SU-DHL-6 (cell line): Measurements from ENCODE around the gene LRRC75A.
A peak's percentile ranks its signal among the peaks of the same experiment; 100 is the strongest.

ENCODE experiments used
- H2AFZ ChIP-seq: fragments of 200-600 bp; sonication (generic); 2 replicates; pipeline ENCODE4 v1.6.1; 2014; ENCODE audit warnings: low read depth, mild to moderate bottlenecking, moderate library complexity, mixed read lengths, antibody characterized with exemption, low read length; ENCODE audit not compliant: severe bottlenecking
- H3F3A ChIP-seq: fragments of 200-600 bp; shearing (Covaris generic); 2 replicates; pipeline ENCODE4 v1.6.0; 2016; ENCODE audit warnings: antibody characterized with exemption, mild to moderate bottlenecking; ENCODE audit not compliant: insufficient read depth
- H3K27ac ChIP-seq: fragments of 200-600 bp; sonication (generic); 2 replicates; pipeline ENCODE4 v1.5.1; 2016; ENCODE audit warnings: low read depth, mild to moderate bottlenecking, low read length, moderate library complexity, mixed read lengths
- H3K27me3 ChIP-seq: fragments of 200-600 bp; sonication (generic), shearing (Covaris generic); 2 replicates; pipeline ENCODE4 v1.6.0; 2014; ENCODE audit warnings: mild to moderate bottlenecking, low read length
- H3K36me3 ChIP-seq: fragments of 200-600 bp; sonication (generic); 2 replicates; pipeline ENCODE4 v1.6.1; 2014; ENCODE audit warnings: mild to moderate bottlenecking, low read length, mixed read lengths
- H3K4me2 ChIP-seq: fragments of 300-600, 200-600 bp; shearing (Covaris generic), sonication (generic); 2 replicates; pipeline ENCODE4 v1.6.0; 2014; ENCODE audit warnings: low read length, low read depth, mild to moderate bottlenecking; ENCODE audit not compliant: poor library complexity, severe bottlenecking
- H3K4me3 ChIP-seq: fragments of 200-600 bp; sonication (generic); 2 replicates; pipeline ENCODE4 v1.5.1; 2014; ENCODE audit warnings: antibody characterized with exemption, low read length, mild to moderate bottlenecking, mixed read lengths; ENCODE audit not compliant: insufficient read depth, poor library complexity, severe bottlenecking
- H3K79me2 ChIP-seq: fragments of 200-600 bp; sonication (generic); 2 replicates; pipeline ENCODE4 v1.6.1; 2014; ENCODE audit warnings: mild to moderate bottlenecking, low read length, moderate library complexity; ENCODE audit not compliant: insufficient read depth
- H3K9ac ChIP-seq: fragments of 200-600 bp; sonication (generic); 2 replicates; pipeline ENCODE4 v1.7.0; 2014; ENCODE audit warnings: mild to moderate bottlenecking, low read length
- H3K9me2 ChIP-seq: fragments of 200-600 bp; sonication (generic); replicated peaks from 2 replicates; pipeline ENCODE4 v1.6.1; 2014; ENCODE audit warnings: low read length; ENCODE audit not compliant: insufficient read depth
- H3K9me3 ChIP-seq: fragments of 200-600 bp; sonication (generic); 2 replicates; pipeline ENCODE4 v1.6.1; 2014; ENCODE audit warnings: low read length, mixed read lengths; ENCODE audit not compliant: insufficient read depth
- H4K20me1 ChIP-seq: fragments of 200-600 bp; sonication (generic); 2 replicates; pipeline ENCODE4 v1.6.1; 2014; ENCODE audit warnings: low read depth, mild to moderate bottlenecking, antibody characterized with exemption, low read length, moderate library complexity, mixed read lengths
- CTCF ChIP-seq: fragments of 200-600 bp; sonication (generic); IDR thresholded peaks from one replicate; pipeline ENCODE4 v1.5.1; 2017; ENCODE audit warnings: antibody characterized with exemption, mild to moderate bottlenecking, low read length, moderate library complexity; ENCODE audit not compliant: insufficient read depth, poor library complexity, severe bottlenecking
- EZH2phosphoT487 ChIP-seq: fragments of 200-600 bp; sonication (generic), shearing (Covaris generic); conservative IDR thresholded peaks from 2 replicates; pipeline ENCODE4 v1.6.1; 2018; ENCODE audit warnings: mild to moderate bottlenecking, antibody characterized with exemption, low read length, moderate library complexity, mixed read lengths

LRRC75A gene

DNA sequence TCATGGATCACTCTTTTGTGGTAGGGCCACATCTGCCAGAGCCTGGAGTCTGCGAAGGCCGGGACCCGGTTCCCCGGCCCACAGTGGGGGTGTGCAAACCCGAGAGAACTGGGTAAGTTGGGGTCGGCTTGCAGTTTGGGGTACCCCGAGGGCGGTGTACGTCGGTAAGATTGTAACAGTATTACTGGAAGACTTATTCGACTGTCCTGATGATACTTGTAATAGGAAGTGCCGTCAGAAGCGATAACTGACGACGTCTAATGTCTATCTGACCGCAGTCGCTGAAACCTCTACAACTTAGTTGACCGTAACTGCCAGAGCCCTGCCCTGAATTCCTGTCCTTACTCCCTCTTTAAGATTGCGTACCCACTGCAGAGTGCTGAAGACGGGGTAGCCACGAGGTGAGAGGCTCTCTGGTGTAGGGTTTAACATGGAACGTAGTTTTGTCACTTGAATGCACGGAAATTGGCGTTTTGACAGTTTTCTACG lies 52.6 kb downstream of the LRRC75A start:
- no peaks in the 10 kb centered on the region for H3K27me3 ChIP-seq
- peak overlapping the region; percentile 99 for H3K9ac ChIP-seq
- peaks cover 53% of the 10 kb centered on the region for H3F3A ChIP-seq
- no peaks in the 10 kb centered on the region; the same call in 1 of the 2 replicates for H4K20me1 ChIP-seq
- H3K36me3 ChIP-seq = peaks cover 30% of the 10 kb centered on the region
- H3K79me2 ChIP-seq = peaks cover 27% of the 10 kb centered on the region
- no peaks in the 10 kb centered on the region for H3K9me3 ChIP-seq
- peak overlapping the region; percentile 78 for H3K4me2 ChIP-seq
- no peak for TF ChIP-seq CTCF
- no peak for TF ChIP-seq EZH2phosphoT487
- peak overlapping the region; percentile 94 for H3K4me3 ChIP-seq
- H3K9me2 ChIP-seq = no peaks in the 10 kb centered on the region
- no peak overlapping the region for H2AFZ ChIP-seq
- H3K27ac ChIP-seq = peak overlapping the region; percentile 80

DNA sequence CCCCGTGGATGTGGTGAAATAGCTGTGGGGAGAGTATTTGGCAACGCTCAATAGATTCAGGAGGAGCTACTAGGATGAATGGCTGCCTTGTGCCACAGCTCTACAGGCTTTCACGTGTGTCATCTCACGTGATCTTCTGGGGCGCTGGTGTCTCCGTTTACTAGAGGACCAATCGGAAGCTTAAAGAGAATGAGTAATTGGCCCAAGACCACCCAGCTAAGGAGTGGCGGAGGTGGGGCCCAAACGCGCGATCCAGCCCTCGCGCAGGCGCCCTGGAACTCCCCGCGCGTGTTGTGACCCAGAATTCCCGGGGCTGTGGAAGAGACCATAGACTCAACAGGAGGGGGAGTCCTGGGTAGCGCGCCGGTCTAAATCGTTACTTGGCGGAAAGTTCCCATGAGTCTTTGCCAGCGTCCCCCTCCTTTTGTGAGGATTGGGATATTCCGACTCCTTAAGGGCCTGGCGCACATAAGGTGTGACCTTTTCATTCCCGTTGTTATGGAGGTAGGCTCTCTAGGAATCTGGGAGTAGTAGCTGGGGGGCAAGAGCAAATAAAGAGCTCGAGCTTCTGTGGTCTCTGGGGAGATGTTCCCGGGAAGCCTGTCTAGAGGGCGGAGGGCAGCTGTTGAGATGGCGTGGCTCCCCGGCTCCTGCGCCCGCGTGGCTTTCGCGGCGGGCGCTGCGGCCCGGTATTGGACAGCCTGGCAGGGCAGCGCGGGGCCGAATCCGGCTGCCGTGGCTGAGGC lies 53.3 kb downstream of the LRRC75A start:
- peaks cover 47% of the 10 kb centered on the region for H3F3A ChIP-seq
- H3K79me2 ChIP-seq = peaks cover 27% of the 10 kb centered on the region
- H3K4me3 ChIP-seq = peak overlapping the region; percentile 94
- TF ChIP-seq EZH2phosphoT487 (no peak), CTCF (no peak)
- peaks cover 30% of the 10 kb centered on the region for H3K36me3 ChIP-seq
- H3K9ac ChIP-seq = peak overlapping the region; percentile 99
- peak overlapping the region; percentile 84 for H3K4me2 ChIP-seq
- H3K9me2 ChIP-seq = no peaks in the 10 kb centered on the region
- no peaks in the 10 kb centered on the region for H3K9me3 ChIP-seq
- H2AFZ ChIP-seq = peak overlapping the region; percentile 35
- H4K20me1 ChIP-seq = no peaks in the 10 kb centered on the region; the same call in 1 of the 2 replicates
- H3K27ac ChIP-seq = peak overlapping the region; percentile 80
- no peaks in the 10 kb centered on the region for H3K27me3 ChIP-seq

DNA sequence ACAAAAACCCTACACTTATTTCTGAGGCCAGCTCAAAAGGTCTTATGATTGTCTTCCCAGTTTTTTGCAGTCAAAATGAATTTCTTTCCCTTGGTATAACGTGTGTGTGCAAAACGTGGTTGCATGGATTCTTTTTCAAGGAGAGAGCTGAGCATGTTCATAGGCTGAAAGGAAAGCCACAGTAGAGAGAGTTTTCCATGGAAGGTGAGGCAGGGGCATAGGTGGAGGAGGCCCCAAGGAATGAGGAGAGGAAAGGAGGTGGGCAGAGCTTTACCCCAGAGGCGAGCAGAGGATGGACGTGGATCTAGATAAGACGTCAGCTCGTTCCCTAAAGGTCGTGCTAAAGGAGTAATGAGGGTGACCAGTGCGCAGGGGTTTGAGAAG lies 53.8 kb downstream of the LRRC75A start:
- no peak for TF ChIP-seq EZH2phosphoT487
- TF ChIP-seq CTCF = no peak
- Histone ChIP-seq H3K9me2 (no peaks in the 10 kb centered on the region), H3K9me3 (no peaks in the 10 kb centered on the region), H3K27ac (peak overlapping the region; percentile 49), H3K9ac (peak overlapping the region; percentile 74), H3K4me2 (peak overlapping the region; percentile 84), H3K36me3 (peaks cover 30% of the 10 kb centered on the region), H3K4me3 (peak overlapping the region; percentile 54), H3K27me3 (no peaks in the 10 kb centered on the region), H2AFZ (peak overlapping the region; percentile 35), H4K20me1 (no peaks in the 10 kb centered on the region; the same call in 1 of the 2 replicates), H3K79me2 (peaks cover 27% of the 10 kb centered on the region), H3F3A (peaks cover 42% of the 10 kb centered on the region)
